GM12891 (cell line): ENCODE data around the gene HMCN1.

ENCODE experiments used
- PAX5 ChIP-seq: IDR thresholded peaks from 2 replicates; pipeline ENCODE4 v1.6.1; 2011; ENCODE audit warnings: low read length, moderate library complexity, mild to moderate bottlenecking; ENCODE audit not compliant: insufficient read depth, severe bottlenecking
- POLR2A ChIP-seq: IDR thresholded peaks from 2 replicates; pipeline ENCODE4 v1.6.1; 2011; ENCODE audit warnings: low read depth, low read length, control low read depth
- POLR2AphosphoS5 ChIP-seq: IDR thresholded peaks from 2 replicates; pipeline ENCODE4 v1.6.1; 2011; ENCODE audit warnings: low read depth, low read length, control low read depth

DNA sequence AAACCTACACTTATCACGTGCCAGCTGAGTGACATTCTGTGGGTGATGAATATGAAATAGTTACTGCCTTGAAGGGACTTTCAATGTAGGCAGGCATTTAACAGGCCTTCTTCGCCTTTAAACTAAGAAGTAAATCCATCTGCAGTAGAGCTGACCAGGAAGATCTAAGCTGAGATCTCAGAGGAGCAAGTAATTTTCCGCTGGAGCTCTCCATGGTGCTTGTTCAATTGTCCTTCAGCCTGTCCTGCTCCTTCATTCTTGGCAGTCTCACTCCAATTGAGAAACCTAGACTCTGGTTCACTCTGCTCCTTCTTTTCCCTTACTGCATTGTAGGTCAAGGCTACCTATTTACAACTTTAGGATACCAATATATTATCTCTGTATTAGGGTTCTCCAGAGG is 183.5 kb downstream of the HMCN1 start:
- TF ChIP-seq POLR2A (no peak), POLR2AphosphoS5 (no peak), PAX5 (no peak)
